HEK293 (cell line): Measurements from ENCODE around the gene MOB1B.

Experiments used
- EGR2 ChIP-seq: fragments of 450-650 bp; formaldehyde crosslinking; IDR thresholded peaks from 2 replicates; pipeline ENCODE4 v1.5.1; 2016; ENCODE audit warnings: low read depth, missing biosample characterization, missing genetic modification characterization
- FEZF1 ChIP-seq: fragments of 450-650 bp; formaldehyde crosslinking; IDR thresholded peaks from 2 replicates; pipeline ENCODE4 v1.5.1; 2016; ENCODE audit warnings: missing biosample characterization, missing genetic modification characterization
- KLF16 ChIP-seq: fragments of 450-650 bp; formaldehyde crosslinking; IDR thresholded peaks from 2 replicates; pipeline ENCODE4 v1.5.1; 2017; ENCODE audit warnings: missing biosample characterization, missing genetic modification characterization
- KLF8 ChIP-seq: fragments of 450-650 bp; formaldehyde crosslinking; IDR thresholded peaks from 2 replicates; pipeline ENCODE4 v1.5.1; 2016; ENCODE audit warnings: missing biosample characterization, missing genetic modification characterization
- PRDM1 ChIP-seq: fragments of 450-650 bp; formaldehyde crosslinking; IDR thresholded peaks from 2 replicates; pipeline ENCODE4; 2016; ENCODE audit warnings: missing biosample characterization, missing genetic modification characterization
- PRDM2 ChIP-seq: fragments of 450-650 bp; formaldehyde crosslinking; IDR thresholded peaks from 2 replicates; pipeline ENCODE4 v1.5.1; 2016; ENCODE audit warnings: missing biosample characterization, missing genetic modification characterization, borderline replicate concordance
- SALL2 ChIP-seq: fragments of 450-650 bp; formaldehyde crosslinking; IDR thresholded peaks from 2 replicates; pipeline ENCODE4 v1.5.0; 2017; ENCODE audit warnings: missing biosample characterization, mild to moderate bottlenecking, missing genetic modification characterization, borderline replicate concordance
- SCRT1 ChIP-seq: fragments of 450-650 bp; formaldehyde crosslinking; IDR thresholded peaks from 2 replicates; pipeline ENCODE4 v1.5.1; 2016; ENCODE audit warnings: missing biosample characterization, missing genetic modification characterization, borderline replicate concordance
- ZBTB17 ChIP-seq: fragments of 450-650 bp; formaldehyde crosslinking; IDR thresholded peaks from 2 replicates; pipeline ENCODE4 v1.5.1; 2016; ENCODE audit warnings: missing biosample characterization, missing genetic modification characterization
- ZBTB21 ChIP-seq: fragments of 450-650 bp; formaldehyde crosslinking; IDR thresholded peaks from 2 replicates; pipeline ENCODE4 v1.5.1; 2017; ENCODE audit warnings: missing biosample characterization, missing genetic modification characterization
- ZFP37 ChIP-seq: fragments of 450-650 bp; formaldehyde crosslinking; IDR thresholded peaks from 2 replicates; pipeline ENCODE4 v1.5.1; 2016; ENCODE audit warnings: missing biosample characterization, missing genetic modification characterization
- ZIC2 ChIP-seq: fragments of 450-650 bp; formaldehyde crosslinking; IDR thresholded peaks from 2 replicates; pipeline ENCODE4 v1.5.1; 2016; ENCODE audit warnings: missing biosample characterization, missing genetic modification characterization
- ZNF121 ChIP-seq: fragments of 450-650 bp; formaldehyde crosslinking; IDR thresholded peaks from 2 replicates; pipeline ENCODE4 v1.5.1; 2016; ENCODE audit warnings: missing biosample characterization, missing genetic modification characterization
- ZNF140 ChIP-seq: fragments of 450-650 bp; formaldehyde crosslinking; IDR thresholded peaks from 2 replicates; pipeline ENCODE4 v1.5.1; 2016; ENCODE audit warnings: missing biosample characterization, missing genetic modification characterization
- ZNF148 ChIP-seq: fragments of 450-650 bp; formaldehyde crosslinking; IDR thresholded peaks from 2 replicates; pipeline ENCODE4 v1.5.0; 2017; ENCODE audit warnings: missing biosample characterization, missing genetic modification characterization, borderline replicate concordance
- ZNF211 ChIP-seq: fragments of 450-650 bp; formaldehyde crosslinking; IDR thresholded peaks from 2 replicates; pipeline ENCODE4 v1.5.1; 2016; ENCODE audit warnings: low read depth, missing biosample characterization, missing genetic modification characterization
- ZNF221 ChIP-seq: fragments of 450-650 bp; formaldehyde crosslinking; IDR thresholded peaks from 2 replicates; pipeline ENCODE4 v1.5.1; 2017; ENCODE audit warnings: missing biosample characterization, missing genetic modification characterization, borderline replicate concordance
- ZNF223 ChIP-seq: fragments of 450-650 bp; formaldehyde crosslinking; IDR thresholded peaks from 2 replicates; pipeline ENCODE4 v1.5.1; 2016; ENCODE audit warnings: missing biosample characterization, missing genetic modification characterization
- ZNF280C ChIP-seq: fragments of 450-650 bp; formaldehyde crosslinking; IDR thresholded peaks from 2 replicates; pipeline ENCODE4 v1.5.1; 2016; ENCODE audit warnings: missing biosample characterization, missing genetic modification characterization
- ZNF366 ChIP-seq: fragments of 450-650 bp; formaldehyde crosslinking; conservative IDR thresholded peaks from 2 replicates; pipeline ENCODE4 v1.5.1; 2016; ENCODE audit warnings: missing biosample characterization, missing genetic modification characterization
- ZNF404 ChIP-seq: fragments of 450-650 bp; formaldehyde crosslinking; IDR thresholded peaks from 2 replicates; pipeline ENCODE4 v1.5.1; 2017; ENCODE audit warnings: missing biosample characterization, missing genetic modification characterization
- ZNF488 ChIP-seq: fragments of 450-650 bp; formaldehyde crosslinking; IDR thresholded peaks from 2 replicates; pipeline ENCODE4 v1.5.1; 2016; ENCODE audit warnings: missing biosample characterization, missing genetic modification characterization
- ZNF501 ChIP-seq: fragments of 450-650 bp; formaldehyde crosslinking; IDR thresholded peaks from 2 replicates; pipeline ENCODE4 v1.5.1; 2016; ENCODE audit warnings: missing biosample characterization, missing genetic modification characterization
- ZNF510 ChIP-seq: fragments of 450-650 bp; formaldehyde crosslinking; IDR thresholded peaks from 2 replicates; pipeline ENCODE4 v1.5.1; 2018; ENCODE audit warnings: mild to moderate bottlenecking, missing genetic modification characterization, missing biosample characterization; ENCODE audit not compliant: insufficient replicate concordance
- ZNF560 ChIP-seq: fragments of 450-650 bp; formaldehyde crosslinking; IDR thresholded peaks from 2 replicates; pipeline ENCODE4 v1.5.1; 2017; ENCODE audit warnings: missing biosample characterization, missing genetic modification characterization, borderline replicate concordance
- ZNF596 ChIP-seq: fragments of 450-650 bp; IDR thresholded peaks from 2 replicates; pipeline ENCODE4 v1.5.0; 2018; ENCODE audit warnings: missing biosample characterization, mild to moderate bottlenecking, missing genetic modification characterization, moderate library complexity
- ZNF654 ChIP-seq: fragments of 450-650 bp; formaldehyde crosslinking; IDR thresholded peaks from 2 replicates; pipeline ENCODE4 v1.5.1; 2016; ENCODE audit warnings: low read depth, missing biosample characterization, missing genetic modification characterization
- ZNF768 ChIP-seq: fragments of 450-650 bp; formaldehyde crosslinking; IDR thresholded peaks from 2 replicates; pipeline ENCODE4 v1.5.1; 2018; ENCODE audit warnings: missing biosample characterization, mild to moderate bottlenecking, missing genetic modification characterization

The MOB1B gene

GRCh38 chr4:70993181-70994068 is 91.3 kb downstream of the MOB1B start, which contains the start of gene DCK (continued):
- TF ChIP-seq ZBTB17 (tag by site-specific recombination) (0 out of 2 replicates have a peak, but pooled peaks have one; percentile 12), ZNF404 (tag by site-specific recombination) (no peak), ZNF280C (tag by site-specific recombination) (no peak), ZFP37 (0 out of 2 replicates have a peak, but pooled peaks have one; percentile 43), ZNF221 (tag by site-specific recombination) (no peak), ZBTB21 (tag by site-specific recombination) (no peak), PRDM2 (tag by site-specific recombination) (no peak), ZNF140 (tag by site-specific recombination) (no peak), ZNF148 (tag by site-specific recombination) (no peak), ZNF121 (tag by site-specific recombination) (no peak), ZNF211 (no peak), KLF16 (tag by site-specific recombination) (0 out of 2 replicates have a peak, but pooled peaks have one; percentile 29), ZNF596 (tag by site-specific recombination) (peak; percentile 36; the same call in 1 of the 2 replicates), ZNF560 (tag by site-specific recombination) (no peak), KLF8 (peak; percentile 87; the same call in 1 of the 2 replicates), ZNF654 (tag by site-specific recombination) (no peak), ZNF366 (no peak), ZNF501 (tag by site-specific recombination) (peak; percentile 65; the same call in 1 of the 2 replicates), PRDM1 (tag by site-specific recombination) (no peak), ZNF488 (tag by site-specific recombination) (no peak), ZNF768 (tag by site-specific recombination) (no peak), ZIC2 (no peak), SCRT1 (tag by site-specific recombination) (no peak), EGR2 (tag by site-specific recombination) (0 out of 2 replicates have a peak, but pooled peaks have one; percentile 26), ZNF510 (tag by site-specific recombination) (no peak), FEZF1 (tag by site-specific recombination) (no peak), ZNF223 (tag by site-specific recombination) (no peak), SALL2 (tag by site-specific recombination) (no peak)
